Suprapubic skin (tissue), 3 donors: ENCODE measurements around the gene ARID3A.

Experiments used
- CTCF ChIP-seq, 2 donors: fragments of 200-600 bp in 1 of 2; fragments of 450-650 bp in 1 of 2; sonication (generic) in 1 of 2; IDR thresholded peaks; one replicate each; pipeline ENCODE4 v1.5.1; 2016 to 2019; ENCODE audit warnings: antibody characterized with exemption in 2 of 2, mild to moderate bottlenecking in 1 of 2, moderate library complexity in 1 of 2
- POLR2A ChIP-seq, 2 donors: fragments of 450-650 bp; IDR thresholded peaks; one replicate each; pipeline ENCODE4 v1.6.1; 2017; ENCODE audit warnings: antibody characterized with exemption in 2 of 2, mild to moderate bottlenecking in 2 of 2, moderate library complexity in 2 of 2

GRCh38 chr19:896999-897398 lies 28.8 kb upstream of the ARID3A start:
- TF ChIP-seq CTCF (IDR thresholded peaks at IDR 0.05) (no peak), POLR2A (IDR thresholded peaks at IDR 0.05) (no peak)
